DLD1 (cell line): Measurements from ENCODE around the gene MS4A4A.
"Not testable (repeated sequence)": the region's sequence is repeated elsewhere in the genome, so short reads cannot be mapped to it uniquely, and the experiment has no call there.

Experiments used
- in situ Hi-C: cut with HindIII; loops from 2 replicates; pipeline ENCODE4 v1.10.0; 2017; ENCODE audit warnings: low sequenced_read_pairs

Gene MS4A4A

DNA sequence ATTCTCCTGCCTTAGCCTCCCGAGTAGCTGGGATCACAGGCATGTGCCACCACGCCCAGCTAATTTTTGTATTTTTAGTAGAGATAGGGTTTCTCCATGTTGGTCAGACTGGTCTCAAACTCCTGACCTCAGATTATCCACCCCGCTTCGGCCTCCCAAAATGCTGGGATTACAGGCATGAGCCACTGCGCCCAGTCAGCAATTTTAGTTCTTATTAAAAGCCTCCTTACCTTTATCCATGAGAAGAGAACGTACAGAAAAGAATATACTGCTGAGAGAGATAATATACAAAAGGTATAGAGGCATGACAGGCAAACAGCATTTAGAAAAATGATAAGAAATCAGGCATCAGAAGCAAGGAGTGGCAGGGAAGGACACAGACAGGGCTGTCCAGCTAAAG lies 21.4 kb downstream of the MS4A4A start:
- in situ Hi-C loops, result not testable (repeated sequence)

DNA sequence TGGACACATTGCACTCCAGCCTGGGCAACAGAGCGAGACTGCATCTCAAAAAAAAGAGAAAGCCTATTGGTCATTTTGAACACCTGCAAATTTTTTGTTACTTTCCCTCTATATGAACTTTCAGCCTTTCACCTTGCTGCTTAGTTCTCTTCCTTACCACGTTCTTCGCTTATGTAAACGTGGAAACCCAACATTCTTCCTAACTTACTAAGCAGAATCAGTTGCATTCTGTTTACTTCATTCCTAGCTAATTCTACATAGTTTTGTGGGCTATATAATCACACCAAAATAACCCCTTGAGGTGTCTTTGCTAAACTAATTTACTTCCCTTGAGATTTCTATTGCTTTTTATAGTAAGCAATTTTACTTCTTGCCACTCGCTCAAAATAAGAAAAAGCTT lies 23.2 kb downstream of the MS4A4A start:
- in situ Hi-C loops, result no loop called here

DNA sequence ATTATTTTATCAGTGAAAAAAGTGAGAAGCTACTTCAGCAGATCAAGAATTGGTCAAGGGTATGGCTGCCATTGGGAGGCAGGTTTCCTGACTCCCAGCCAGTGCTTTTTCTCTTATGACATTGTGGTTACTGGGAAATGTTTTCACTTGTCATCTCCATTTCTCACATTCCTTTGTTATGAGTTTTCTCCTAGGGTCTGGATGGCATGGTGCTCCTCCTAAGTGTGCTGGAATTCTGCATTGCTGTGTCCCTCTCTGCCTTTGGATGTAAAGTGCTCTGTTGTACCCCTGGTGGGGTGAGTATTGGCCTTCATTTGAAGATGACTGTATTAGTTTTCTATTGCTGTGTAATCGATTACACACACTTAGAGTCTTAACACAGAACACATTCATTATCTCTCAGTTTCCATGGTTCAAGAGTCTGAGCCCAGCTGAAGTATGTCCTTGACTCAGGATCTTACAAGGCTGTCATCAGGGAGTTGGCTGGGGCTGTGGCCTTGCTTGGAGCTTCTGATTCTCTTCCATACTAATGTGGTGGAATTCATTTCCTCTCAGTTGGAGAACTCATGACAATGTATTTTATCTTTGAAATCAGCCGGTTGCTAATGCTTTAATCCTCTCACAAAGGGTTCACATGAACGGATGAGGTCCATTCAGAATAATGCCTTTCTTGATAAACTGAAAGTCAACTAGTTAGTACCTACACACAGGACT lies 25.6 kb downstream of the MS4A4A start:
- in situ Hi-C loops, result no loop called here

DNA sequence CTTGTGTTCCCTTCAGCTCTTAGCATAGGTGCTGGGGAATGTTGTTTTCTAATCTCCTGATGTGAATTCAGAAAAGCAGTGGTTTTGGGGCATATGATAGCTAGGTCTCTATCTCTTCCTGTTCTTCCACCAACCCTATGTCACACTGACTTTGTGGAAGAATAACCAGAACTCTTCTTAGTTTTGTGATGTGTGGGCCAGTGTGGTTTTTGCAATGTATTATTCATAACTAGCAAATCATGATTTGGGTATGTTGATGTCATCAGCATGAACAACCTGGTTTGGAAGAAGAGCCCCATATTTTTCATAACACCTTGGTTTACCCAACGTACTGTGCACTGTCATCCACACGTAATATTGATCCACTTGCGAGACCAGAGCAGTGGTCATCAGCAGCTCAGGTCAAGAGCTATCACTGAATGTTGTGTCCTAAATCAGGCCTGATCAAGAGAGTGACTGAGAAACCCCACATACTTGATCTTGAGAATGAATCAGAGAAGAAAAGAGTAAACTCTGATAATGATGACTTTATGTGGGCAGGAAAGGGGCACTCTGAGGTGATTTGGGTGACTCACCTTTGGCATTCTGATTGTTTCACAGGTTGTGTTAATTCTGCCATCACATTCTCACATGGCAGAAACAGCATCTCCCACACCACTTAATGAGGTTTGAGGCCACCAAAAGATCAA lies 27.2 kb downstream of the MS4A4A start:
- in situ Hi-C loops, result no loop called here

DNA sequence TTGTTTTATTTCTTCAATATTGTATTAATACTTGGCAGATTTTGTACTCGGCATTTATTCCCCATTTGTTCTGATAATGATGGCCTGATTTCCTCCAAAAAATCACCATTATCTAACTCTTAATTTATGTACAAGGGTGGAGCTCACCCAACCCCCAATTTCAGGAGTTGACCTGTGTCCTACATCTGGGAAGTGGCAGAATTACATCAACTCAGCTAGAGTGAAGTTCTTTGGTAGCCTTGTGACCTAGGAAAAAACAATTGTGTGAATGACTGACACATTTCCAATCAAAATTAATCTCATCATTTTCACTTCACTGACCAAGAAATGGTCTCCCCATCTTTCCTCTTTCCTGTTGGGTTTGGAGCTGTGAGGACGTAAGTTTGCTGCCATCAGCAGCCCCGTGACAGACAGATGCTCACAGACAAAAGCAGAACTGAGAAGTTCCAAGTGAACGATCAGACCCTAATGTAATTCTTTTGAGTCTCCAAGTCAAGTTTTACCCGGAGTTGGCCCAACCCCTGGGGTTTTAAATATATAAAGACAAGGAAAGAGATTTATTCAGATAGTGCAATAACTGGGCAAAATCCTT lies 30.0 kb downstream of the MS4A4A start:
- in situ Hi-C loops, result no loop called here

DNA sequence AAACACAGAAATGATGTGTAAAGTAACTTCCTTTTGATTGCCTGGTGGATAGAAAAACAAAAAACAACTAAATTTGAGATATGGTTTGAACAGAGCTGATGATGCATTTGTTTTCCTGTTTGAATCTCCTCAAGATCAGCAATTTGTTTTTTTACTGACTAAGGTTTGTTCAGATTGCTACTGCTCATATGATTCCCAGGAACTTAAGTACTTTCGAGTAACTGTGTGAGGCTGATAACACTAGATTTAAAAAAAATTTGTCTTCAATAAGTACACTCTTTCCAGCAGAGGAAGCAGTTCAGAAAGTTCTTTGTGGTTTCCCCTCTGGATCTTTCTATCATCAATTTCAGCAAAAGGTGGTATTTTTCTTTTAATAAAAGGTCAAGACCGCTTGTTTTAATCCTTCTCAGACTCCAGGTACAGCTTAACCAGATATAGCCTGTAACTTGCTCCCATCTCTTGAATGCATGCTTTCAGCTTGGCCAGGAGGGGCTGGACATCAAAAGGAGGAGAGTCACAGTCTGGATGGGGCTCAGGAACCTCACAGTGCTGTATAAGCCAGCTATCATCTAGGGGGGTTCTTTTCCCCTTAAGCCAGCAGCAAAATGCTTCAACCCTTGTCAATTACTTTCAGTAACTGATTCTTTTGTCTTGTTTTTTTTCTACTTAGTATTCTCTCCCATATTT lies 34.3 kb downstream of the MS4A4A start:
- in situ Hi-C loops, result no loop called here

DNA sequence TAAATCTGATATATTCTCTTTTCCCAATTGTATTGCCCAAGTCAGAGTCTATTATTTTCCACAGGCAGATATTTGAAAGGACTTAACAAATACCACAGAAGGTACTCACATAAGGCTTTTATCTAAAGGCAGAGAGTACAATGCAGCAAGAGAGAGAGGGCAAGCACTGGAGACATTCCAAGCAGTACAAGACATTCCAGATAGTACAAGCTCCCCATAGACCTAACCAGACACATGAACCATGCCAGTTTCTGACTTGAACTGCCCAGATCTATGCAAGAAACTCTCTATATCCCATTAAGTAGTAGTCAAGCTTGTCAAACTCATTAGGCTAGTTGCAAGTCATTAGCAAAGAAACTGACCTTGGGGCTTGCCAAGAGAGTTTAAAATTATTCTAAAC lies 35.4 kb downstream of the MS4A4A start:
- in situ Hi-C loops, result no loop called here

DNA sequence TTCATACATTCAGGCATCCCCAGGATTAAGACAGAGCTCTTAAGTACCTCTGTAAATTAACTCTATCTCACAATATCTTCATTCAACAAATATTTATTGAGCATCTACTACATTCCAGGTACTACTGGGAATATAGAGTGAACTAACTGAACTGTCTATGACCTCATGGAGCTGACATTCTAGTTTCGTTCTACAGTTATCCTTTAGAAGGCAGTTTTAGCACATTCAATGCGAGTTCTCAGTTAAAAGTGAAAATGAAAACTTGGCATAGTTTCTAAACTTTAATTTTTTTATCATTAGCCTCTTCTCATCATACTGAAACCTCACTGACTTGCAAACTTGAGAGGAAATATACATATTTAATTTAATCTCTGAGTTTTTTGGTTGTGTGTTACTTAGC lies 35.9 kb downstream of the MS4A4A start:
- in situ Hi-C loops, result no loop called here

DNA sequence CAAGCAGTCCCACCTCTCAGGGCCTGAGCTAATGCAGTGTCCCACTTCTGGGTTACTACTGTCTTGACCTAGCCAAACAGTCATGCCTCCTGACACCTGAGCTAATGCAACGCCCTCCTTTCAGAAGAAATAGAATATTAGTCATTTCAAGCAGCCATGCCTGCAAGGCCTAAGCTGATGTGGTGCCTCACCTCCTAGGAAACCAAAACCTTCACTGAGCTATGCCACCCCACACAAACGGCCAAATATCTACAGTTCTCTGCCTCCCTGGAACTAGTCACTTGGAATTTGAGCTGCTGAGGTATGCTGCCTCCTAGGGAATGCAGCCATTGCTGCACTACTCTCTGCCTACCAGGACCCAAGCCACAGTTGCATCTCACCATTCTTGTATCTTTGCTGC lies 38.3 kb downstream of the MS4A4A start:
- in situ Hi-C loops, result no loop called here

DNA sequence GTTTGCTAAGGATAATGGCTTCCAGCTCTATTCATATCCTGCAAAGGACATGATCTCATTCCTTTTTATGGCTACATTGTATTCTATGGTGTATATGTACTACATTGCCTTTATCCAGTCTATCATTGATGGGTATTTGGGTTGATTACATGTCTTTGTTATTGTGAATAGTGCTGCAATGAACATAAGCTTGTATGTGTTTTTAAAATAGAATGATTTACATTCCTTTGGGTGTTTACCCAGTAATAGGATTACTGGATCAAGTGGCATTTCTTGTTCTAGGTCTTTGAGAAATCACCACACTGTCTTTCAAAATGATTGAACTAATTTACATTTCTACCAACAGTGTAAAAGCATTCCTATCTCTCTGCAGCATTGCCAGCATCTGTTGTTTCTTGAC lies 40.6 kb downstream of the MS4A4A start:
- in situ Hi-C loops, result no loop called here

DNA sequence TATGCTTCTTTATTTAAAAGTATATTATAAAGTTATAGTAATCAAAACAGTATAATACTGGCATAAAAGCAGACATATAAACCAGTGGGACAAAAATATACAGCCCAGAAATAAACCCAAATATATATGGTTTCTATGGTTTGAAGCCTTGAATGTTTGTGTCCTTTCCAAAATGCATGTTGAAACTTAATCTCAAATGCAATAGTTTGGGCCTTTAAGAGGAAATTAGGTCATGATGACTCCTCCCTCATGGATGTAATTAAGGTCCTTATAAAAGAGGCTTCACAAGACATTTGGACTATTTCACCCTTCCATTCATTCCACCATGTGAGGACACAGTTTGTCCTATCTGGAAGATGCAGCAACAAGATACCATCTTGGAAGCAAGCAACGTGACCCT lies 46.5 kb downstream of the MS4A4A start, which contains the start of gene MS4A6E:
MS4A6E (plus strand) TSS at position 301 of the 400 bp plus-strand sequence. CDS start 7,641 bp downstream, outside the sequence.
- in situ Hi-C loops, result no loop called here

DNA sequence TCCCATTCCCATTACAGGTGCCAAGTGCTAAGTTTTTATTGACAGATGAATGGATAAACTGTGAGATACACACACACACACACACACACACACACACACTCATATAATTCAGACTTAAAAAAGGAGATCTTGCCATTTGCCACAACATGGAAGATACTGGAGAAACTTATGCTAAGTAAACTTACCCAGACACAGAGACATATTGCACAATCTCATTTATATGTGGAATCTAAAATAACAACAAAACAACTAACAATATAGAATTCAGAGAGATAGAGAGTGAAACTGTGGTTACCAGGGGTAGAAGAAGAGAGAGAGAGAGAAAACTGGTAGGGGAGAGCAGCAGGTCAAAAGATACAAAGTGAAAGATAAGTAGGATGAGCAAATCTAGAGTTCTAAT lies 48.0 kb downstream of the MS4A4A start:
- in situ Hi-C loops, result no loop called here

DNA sequence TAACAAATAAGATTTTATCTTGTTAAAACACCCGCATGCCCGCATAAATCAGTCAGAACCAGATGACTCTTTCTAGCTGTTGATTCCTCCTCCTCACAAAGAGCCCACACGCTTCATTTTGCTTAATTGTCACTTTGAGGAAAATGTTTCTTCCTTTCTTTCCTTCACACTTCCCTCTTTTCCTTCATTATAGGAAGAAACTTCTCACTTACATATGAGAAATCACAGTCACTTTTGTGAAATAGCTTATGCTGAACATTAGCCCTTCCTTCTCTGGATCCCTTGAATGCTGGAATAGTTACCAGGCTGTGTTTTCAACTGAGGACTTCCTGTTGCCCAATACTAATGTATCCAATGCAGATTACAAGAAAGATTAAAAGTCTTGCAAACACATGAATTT lies 52.4 kb downstream of the MS4A4A start:
- in situ Hi-C loops, result no loop called here

DNA sequence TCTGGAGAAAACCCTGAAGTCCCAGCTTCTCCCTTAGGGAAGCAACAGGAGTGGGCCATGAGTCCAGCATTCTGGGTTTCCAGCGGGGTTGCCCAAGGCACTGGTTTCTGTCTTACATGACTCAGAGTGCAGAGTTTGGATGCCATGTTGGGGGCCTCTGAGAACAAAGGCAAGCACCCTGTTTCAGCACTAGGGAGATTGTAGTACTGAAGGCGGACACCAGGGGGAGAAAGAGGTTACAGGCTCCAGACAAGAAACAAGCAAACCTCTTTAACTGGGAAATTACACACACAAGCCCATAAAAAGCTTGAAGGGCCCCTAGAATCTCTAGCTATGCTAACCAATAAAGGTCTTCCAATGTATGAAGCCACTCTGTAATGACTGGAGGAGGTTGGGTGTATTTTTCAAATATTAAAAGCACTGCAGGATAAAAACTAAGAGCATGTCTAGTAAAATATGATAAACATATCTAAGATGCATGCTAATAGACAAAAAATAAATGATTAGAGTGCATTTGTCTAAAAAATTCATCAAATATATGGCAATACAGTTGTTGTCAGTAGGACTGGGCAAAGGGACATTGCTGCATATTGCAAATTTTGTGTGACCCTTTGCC lies 53.6 kb downstream of the MS4A4A start:
- in situ Hi-C loops, result no loop called here

DNA sequence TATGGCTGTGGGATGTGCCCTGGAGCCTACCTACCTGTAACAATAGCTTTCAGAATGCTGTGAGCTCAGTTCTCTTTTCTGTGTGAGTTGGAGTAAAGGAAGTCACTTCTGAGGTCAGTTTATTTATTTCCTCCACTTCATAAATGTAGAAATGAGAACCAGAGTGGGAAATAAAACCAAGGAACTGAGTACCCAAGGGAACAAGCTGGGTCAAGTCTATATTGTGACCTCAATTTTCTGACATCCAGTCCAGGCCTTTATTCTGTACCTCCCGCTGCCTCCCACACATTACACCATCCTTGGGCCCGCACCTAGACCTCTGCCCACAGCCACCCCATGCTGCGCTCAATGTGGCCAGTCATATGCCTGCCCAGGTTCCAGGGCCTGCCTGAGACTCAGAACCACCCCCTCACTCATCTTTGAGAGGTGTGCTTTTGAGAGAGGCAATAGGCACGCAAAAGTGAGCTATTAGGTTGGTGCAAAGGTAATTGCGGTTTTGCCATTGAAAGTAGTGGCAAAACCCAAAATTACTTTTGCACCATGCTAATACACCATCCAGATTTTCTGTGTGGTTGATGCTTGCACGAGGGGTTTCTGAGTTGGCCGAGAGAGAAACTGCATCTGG lies 56.4 kb downstream of the MS4A4A start:
- in situ Hi-C loops, result no loop called here

DNA sequence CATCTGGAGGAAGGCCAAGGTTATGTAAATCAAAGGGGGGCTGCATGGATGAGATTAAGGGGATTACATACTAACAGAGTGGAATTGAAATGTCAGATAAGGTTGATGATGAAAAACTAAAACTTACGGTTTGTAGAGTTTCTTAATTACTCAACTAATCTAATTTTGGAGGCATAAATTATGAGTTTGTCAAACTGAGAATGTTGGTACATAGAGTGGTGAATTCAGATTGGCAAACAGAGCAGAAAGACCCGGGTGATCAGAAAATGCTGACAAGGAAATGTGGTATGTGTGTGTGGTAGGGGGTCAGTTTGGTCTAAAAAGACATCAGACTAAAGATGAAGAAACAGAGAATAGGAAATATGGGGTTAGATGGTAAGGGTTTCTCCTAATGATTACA lies 57.6 kb downstream of the MS4A4A start:
- in situ Hi-C loops, result no loop called here

DNA sequence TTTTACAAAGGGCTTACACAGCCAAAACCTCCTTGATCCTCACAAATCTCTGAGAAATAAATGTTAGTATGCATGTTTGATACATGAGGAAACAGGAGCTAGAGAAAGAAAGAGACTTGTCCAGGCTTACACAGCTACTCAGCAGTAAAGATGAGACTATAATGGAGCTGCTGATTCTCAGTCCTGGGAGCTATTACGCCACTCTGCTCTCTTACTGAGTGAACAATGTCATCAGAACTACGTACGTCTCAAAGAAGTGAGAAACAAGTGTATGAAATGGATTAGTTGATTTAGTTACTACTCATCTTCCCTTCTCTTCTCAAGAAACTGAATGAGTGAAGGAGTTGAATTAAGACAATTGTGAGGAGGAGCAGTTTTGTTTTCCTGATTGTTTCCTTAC lies 58.9 kb downstream of the MS4A4A start:
- in situ Hi-C loops, result no loop called here

DNA sequence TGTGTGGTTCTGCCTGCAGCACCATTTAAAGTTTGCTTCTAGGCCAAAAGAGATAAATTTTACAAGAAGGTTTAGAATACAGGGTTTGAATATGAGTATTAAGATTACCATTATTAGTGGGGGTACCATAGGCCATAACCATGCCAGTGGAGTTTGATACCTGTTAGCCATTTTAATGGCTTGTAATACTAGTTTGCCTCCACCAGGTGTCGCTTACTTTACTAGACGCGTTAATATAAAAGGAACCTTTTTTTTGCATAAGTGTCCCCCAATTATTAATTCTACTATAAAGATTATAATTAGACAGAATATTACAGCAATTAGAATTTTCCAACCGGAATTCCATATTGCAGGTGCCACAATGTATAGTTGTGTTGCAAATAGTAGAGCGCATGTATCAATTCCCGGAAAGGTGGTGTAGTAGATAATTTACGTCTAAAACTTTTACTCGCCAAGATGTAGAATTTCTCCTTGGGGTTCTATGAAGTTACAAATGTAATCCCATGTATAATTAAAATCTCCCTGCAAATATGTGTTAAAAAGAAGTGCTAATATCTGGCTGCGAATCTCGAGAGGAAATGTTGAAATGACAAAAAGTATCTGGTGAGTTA lies 62.7 kb downstream of the MS4A4A start:
- in situ Hi-C loops, result no loop called here

DNA sequence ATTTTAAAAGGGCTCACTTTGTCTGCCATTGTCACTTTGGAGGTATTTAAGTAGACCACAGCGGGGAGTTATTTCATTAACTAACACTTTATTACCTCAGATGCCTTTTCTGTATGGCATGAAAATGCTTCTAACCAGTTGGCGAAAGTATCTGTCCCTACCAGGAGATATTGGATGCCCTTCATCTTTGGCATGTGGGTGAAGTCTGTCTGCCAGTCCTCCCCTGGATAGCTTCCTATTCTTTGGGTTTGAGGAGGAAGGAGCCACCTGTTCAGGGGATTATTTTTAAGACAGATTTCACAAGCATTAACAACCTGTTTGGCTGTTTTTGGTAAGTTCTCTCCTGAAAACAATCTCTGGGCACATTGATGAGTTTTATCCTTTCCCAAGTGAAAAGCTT lies 63.7 kb downstream of the MS4A4A start:
- in situ Hi-C loops, result no loop called here

DNA sequence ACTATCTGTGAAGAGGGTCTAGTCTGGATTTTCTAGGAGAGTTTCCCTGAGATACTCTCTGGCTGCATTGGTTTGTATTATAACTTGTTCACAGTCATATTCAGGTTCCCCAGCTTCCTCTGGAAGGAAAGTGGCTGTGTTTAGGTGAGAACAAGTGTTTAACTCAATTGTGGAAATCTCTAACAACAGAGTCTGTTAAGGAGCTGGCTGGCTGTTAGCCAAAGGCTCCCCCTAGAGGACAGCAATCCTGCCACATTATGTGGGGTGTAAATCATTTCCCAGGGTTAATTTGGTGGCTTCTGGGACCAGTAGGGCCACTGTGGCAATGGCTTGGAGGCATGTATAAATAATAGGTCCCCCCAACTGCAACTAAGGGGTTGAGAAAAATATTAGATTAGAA lies 65.0 kb downstream of the MS4A4A start:
- in situ Hi-C loops, result no loop called here
